A549 treated with Mapracorat at 1 μM for 4 hours (cell line): Measurements from ENCODE around the gene OR1J1. TPM values are rescaled to one million over a fixed set of nuclear protein-coding genes. Genes with fewer than 3 reads are reported as not detected.

Experiments used
- total RNA-seq: library from RNA; stranded (reverse); fragments of 200-300 nt; extraction: Qiagen RNA extraction; gene quantifications from 5 replicates; pipeline ENCODE4 v1.2.3, GENCODE V29; 2022

Gene OR1J1, protein sequence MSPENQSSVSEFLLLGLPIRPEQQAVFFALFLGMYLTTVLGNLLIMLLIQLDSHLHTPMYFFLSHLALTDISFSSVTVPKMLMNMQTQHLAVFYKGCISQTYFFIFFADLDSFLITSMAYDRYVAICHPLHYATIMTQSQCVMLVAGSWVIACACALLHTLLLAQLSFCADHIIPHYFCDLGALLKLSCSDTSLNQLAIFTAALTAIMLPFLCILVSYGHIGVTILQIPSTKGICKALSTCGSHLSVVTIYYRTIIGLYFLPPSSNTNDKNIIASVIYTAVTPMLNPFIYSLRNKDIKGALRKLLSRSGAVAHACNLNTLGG
- not detected in 5 replicates for total RNA-seq

DNA sequence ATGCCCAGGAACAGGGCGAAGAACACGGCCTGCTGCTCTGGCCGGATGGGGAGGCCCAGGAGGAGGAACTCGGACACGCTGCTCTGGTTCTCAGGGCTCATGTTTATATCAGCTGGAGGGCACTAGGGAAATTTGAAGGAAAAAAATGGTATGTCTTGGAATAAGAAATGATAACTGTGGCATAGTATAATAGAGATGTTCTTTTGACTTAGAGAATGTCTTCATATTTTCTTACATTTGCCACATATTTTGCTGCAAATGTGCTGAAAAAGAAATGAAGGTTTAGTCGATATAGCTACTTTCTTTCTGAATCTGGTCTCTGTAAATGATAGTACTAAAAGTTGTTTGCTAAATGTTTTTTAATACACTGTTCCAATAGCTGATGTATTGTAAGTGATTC is at the start of gene OR1J1:
OR1J1 (minus strand) TSS at position 101 of the 400 bp plus-strand sequence; CDS start at position 101, 0 bp downstream.

DNA sequence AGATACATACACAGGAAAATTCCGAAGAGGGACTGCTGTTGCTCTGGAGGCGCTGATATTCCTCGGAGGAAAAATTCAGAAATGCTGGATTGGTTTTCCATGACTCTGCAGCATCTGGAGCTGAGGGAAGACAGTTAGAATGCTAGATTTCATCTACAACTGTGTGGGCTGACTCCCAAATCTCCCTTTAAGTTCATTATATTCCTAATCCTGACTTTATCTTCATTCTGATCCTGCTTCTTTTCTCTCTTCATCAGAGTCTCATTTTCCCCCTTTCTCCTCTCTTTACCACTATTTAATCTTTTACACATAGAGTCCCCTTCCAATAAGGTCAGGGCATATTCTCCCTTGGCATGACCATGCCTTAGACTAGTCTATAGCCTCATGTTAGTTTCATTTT is 49.5 kb upstream of the OR1J1 start, which contains the start of gene OR1N1:
OR1N1 (minus strand) TSS at position 101 of the 400 bp plus-strand sequence; CDS start at position 101, 0 bp downstream.

DNA sequence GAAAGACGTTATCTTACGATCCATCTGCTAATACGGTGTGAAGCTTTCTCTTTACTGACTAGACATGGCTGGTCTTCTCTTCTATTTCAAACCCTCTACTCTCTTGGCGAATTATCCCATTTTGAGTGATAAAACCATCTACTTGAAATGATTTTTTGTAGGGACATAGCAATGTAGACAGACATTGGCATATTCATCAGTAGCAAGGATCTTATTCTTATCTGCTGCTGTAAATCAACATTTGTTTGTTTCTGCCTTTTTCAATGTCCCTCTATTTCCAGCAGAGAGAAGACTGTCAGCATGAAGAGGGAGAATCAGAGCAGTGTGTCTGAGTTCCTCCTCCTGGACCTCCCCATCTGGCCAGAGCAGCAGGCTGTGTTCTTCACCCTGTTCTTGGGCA is 41.1 kb upstream of the OR1J1 start, which contains the start of gene OR1J4:
OR1J4 (plus strand) TSS at position 301 of the 400 bp plus-strand sequence; CDS start at position 301, 0 bp downstream.

DNA sequence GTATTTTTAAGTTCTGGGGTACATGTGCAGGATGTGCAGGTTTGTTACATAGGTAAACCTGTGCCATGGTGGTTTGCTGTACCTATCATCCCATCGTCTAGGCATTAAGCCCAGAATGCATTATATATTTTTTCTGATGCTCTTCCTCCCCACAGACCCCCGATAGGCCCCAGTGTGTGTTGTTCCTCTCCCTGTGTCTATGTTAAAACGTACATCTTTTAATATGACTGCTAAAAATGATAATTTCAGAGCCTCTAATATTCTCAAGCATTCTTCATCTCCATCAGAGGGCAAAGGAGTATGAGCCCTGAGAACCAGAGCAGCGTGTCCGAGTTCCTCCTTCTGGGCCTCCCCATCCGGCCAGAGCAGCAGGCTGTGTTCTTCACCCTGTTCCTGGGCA is 32.8 kb upstream of the OR1J1 start, which contains the start of gene OR1J2:
OR1J2 (plus strand) TSS at position 301 of the 400 bp plus-strand sequence; CDS start at position 301, 0 bp downstream.

Other genes starting within 250 kb of the OR1J1 start
- gene LHX6, start 249.0 kb downstream of the OR1J1 start, total RNA-seq: 1.9 to 2.4 TPM (median 2.1 TPM) in 5 replicates
- gene RBM18, start 213.1 kb downstream of the OR1J1 start, total RNA-seq: 18.1 to 23.5 TPM (median 21.7 TPM) in 5 replicates
- gene MRRF, start 213.0 kb downstream of the OR1J1 start, total RNA-seq: 62.3 to 76.7 TPM (median 66.0 TPM) in 5 replicates
- gene PTGS1, start 106.9 kb downstream of the OR1J1 start, total RNA-seq: 1.5 to 2.1 TPM (median 1.7 TPM) in 5 replicates
- not detected in 5 replicates for gene OR1J2, start 32.9 kb upstream of the OR1J1 start, total RNA-seq
- gene OR1J4, start 41.2 kb upstream of the OR1J1 start, total RNA-seq: not detected in 5 replicates
- gene OR1N1, start 49.4 kb upstream of the OR1J1 start, total RNA-seq: not detected in 5 replicates
- not detected in 5 replicates for gene OR1N2, start 75.2 kb upstream of the OR1J1 start, total RNA-seq
- gene OR1L8, start 105.5 kb upstream of the OR1J1 start, total RNA-seq: not detected in 5 replicates
- not detected in 5 replicates for gene OR1Q1, start 136.8 kb upstream of the OR1J1 start, total RNA-seq
- gene OR1B1, start 179.7 kb upstream of the OR1J1 start, total RNA-seq: not detected in 5 replicates
- gene OR1L1, start 183.8 kb upstream of the OR1J1 start, total RNA-seq: not detected in 5 replicates
- not detected in 5 replicates for gene OR1L3, start 197.2 kb upstream of the OR1J1 start, total RNA-seq
- gene OR1L4, start 246.1 kb upstream of the OR1J1 start, total RNA-seq: not detected in 5 replicates